K562 (cell line): ENCODE results near the gene COQ6. TPM values are rescaled to one million over a fixed set of nuclear protein-coding genes. Genes with fewer than 3 reads are reported as not detected.
A peak's percentile ranks its signal among the peaks of the same experiment; 100 is the strongest.

Source experiments
- ATAC-seq: fragments of 200-7000 bp; cut with Tn5 transposase; 3 replicates; pipeline ENCODE4 v1.9.1; 2020; ENCODE audit warnings: moderate library complexity
- Bru-seq: library from RNA; stranded (reverse); fragments of 400-500 nt; gene quantifications from one replicate; lab custom pipeline; 2021; lab: Mats Ljungman, UMichigan
- BruChase-seq, 2 experiments: library from RNA; stranded (reverse); fragments of 400-500 nt; gene quantifications; one replicate each; lab custom pipeline; 2021; lab: Mats Ljungman, UMichigan
- BruUV-seq: library from RNA; stranded (reverse); fragments of 400-500 nt; replicated peaks from 2 replicates; lab custom pipeline; 2021; lab: Mats Ljungman, UMichigan
- CTCF ChIA-PET: fragments of 300-600 bp; formaldehyde crosslinking; extraction: SDS; loops from one replicate; lab custom pipeline; 2021; ENCODE audit warnings: low intra/inter-chr PET ratio; lab: Yijun Ruan, JAX
- POLR2A ChIA-PET: fragments of 300-600, 350-650 bp; sonication (Branson Sonifier 250); formaldehyde crosslinking; extraction: SDS; loops from one replicate; lab custom pipeline; 2021; ENCODE audit warnings: antibody characterized with exemption, inconsistent platforms; lab: Yijun Ruan, JAX
- DNase-seq, 4 experiments: peaks; one replicate each; pipeline versions ENCODE4 v3.0.0 to v3.0.0-alpha.2; 2011 to 2018; ENCODE audit warnings: low spot score in 3 of 4, mixed read lengths in 3 of 4; ENCODE audit errors: extremely low read depth in 1 of 4
- FAIRE-seq: peaks from 2 replicates; lab custom pipeline; 2011; peaks lifted over from hg19 to GRCh38; lab: Jason Lieb, UNC
- H2AFZ ChIP-seq: 2 replicates; pipeline ENCODE4 v1.6.0; 2011; ENCODE audit warnings: low read depth, low read length, control low read depth, inconsistent platforms
- H3K27ac ChIP-seq: fragments of 200-600 bp; 3 replicates; pipeline ENCODE4 v1.8.0; 2011; ENCODE audit warnings: low read depth, mild to moderate bottlenecking, control low read depth, inconsistent platforms, low read length, moderate library complexity, mixed read lengths; ENCODE audit errors: extremely low read depth
- H3K27me3 ChIP-seq, 2 experiments: fragments of 300-600 bp in 1 of 2; 2 replicates in 1 of 2; 3 replicates in 1 of 2; pipeline versions ENCODE4 v1.6.0 to v1.8.0; 2011; ENCODE audit warnings: inconsistent platforms in 2 of 2, low read length in 2 of 2, mild to moderate bottlenecking in 1 of 2, mixed read lengths in 1 of 2, moderate library complexity in 1 of 2; ENCODE audit not compliant: control insufficient read depth in 2 of 2, insufficient read depth in 2 of 2
- H3K36me3 ChIP-seq: fragments of 300-600 bp; 3 replicates; pipeline ENCODE4 v1.8.0; 2011; ENCODE audit warnings: mild to moderate bottlenecking, low read length, inconsistent platforms; ENCODE audit not compliant: control insufficient read depth, insufficient read depth
- H3K4me1 ChIP-seq, 2 experiments: fragments of 200-600 bp in 1 of 2; replicated peaks in 1 of 2; 2 replicates in 1 of 2; 3 replicates in 1 of 2; pipeline versions ENCODE4 v1.5.1 to v1.8.0; 2011; ENCODE audit warnings: inconsistent platforms in 2 of 2, low read length in 2 of 2, mild to moderate bottlenecking in 1 of 2, mixed read lengths in 1 of 2, moderate library complexity in 1 of 2; ENCODE audit not compliant: control insufficient read depth in 2 of 2, insufficient read depth in 2 of 2
- H3K4me2 ChIP-seq: 2 replicates; pipeline ENCODE4 v1.6.1; 2011; ENCODE audit warnings: low read length, control low read depth, inconsistent platforms, mixed read lengths; ENCODE audit not compliant: insufficient read depth
- H3K4me3 ChIP-seq: fragments of 200-600 bp; sonication (generic), shearing (Covaris generic); 2 replicates; pipeline ENCODE4 v1.5.1; 2016; ENCODE audit warnings: control low read depth, inconsistent platforms
- H3K79me2 ChIP-seq: fragments of 200-600 bp; 3 replicates; pipeline ENCODE4 v1.8.0; 2011; ENCODE audit warnings: low read length, inconsistent platforms; ENCODE audit not compliant: control insufficient read depth, insufficient read depth
- H3K9ac ChIP-seq, 2 experiments: 2 replicates each; pipeline versions ENCODE4 v1.6.0 to v1.6.1; 2011; ENCODE audit warnings: low read depth in 2 of 2, low read length in 2 of 2, control low read depth in 1 of 2, inconsistent platforms in 1 of 2, mild to moderate bottlenecking in 1 of 2, mixed read lengths in 1 of 2; ENCODE audit not compliant: insufficient read depth in 1 of 2
- H3K9me1 ChIP-seq: one replicate; pipeline ENCODE4 v1.6.0; 2011; ENCODE audit warnings: inconsistent platforms, mild to moderate bottlenecking, low read length, moderate library complexity; ENCODE audit not compliant: control insufficient read depth, insufficient read depth
- H3K9me3 ChIP-seq: replicated peaks from 2 replicates; pipeline ENCODE4 v1.5.1; 2011; ENCODE audit warnings: low read depth, low read length, inconsistent platforms; ENCODE audit not compliant: control insufficient read depth, insufficient read depth
- H4K20me1 ChIP-seq: replicated peaks from 2 replicates; pipeline ENCODE4 v1.6.1; 2011; ENCODE audit warnings: low read length, inconsistent platforms, mixed read lengths; ENCODE audit not compliant: control insufficient read depth, insufficient read depth
- EHMT2 ChIP-seq: fragments of 450-650 bp; IDR thresholded peaks from 2 replicates; pipeline ENCODE4 v1.6.1; 2018; ENCODE audit warnings: antibody characterized with exemption
- EP400 ChIP-seq: fragments of 450-650 bp; IDR thresholded peaks from 2 replicates; pipeline ENCODE4 v1.6.1; 2017; ENCODE audit warnings: antibody characterized with exemption, mild to moderate bottlenecking, moderate library complexity
- MEIS2 ChIP-seq: fragments of 450-650 bp; IDR thresholded peaks from 2 replicates; pipeline ENCODE4 v1.6.1; 2014; ENCODE audit warnings: mild to moderate bottlenecking; ENCODE audit not compliant: partially characterized antibody
- POLR2A ChIP-seq: fragments of 450-650 bp; conservative IDR thresholded peaks from 2 replicates; pipeline ENCODE4 v1.6.1; 2016
- POLR2H ChIP-seq: IDR thresholded peaks from 2 replicates; pipeline ENCODE4 v1.6.1; 2016; ENCODE audit warnings: missing genetic modification characterization, low read depth, mild to moderate bottlenecking, control low read depth, missing compliant biosample characterization, moderate library complexity
- SIX5 ChIP-seq, 2 experiments: IDR thresholded peaks; 2 replicates each; pipeline ENCODE4 v1.6.1; 2011; ENCODE audit warnings: low read length in 2 of 2, borderline replicate concordance in 1 of 2, low read depth in 1 of 2, mild to moderate bottlenecking in 1 of 2, moderate library complexity in 1 of 2; ENCODE audit not compliant: insufficient read depth in 1 of 2
- SP1 ChIP-seq: sonication (generic); formaldehyde crosslinking; IDR thresholded peaks from 2 replicates; pipeline ENCODE4 v1.8.1; 2022; ENCODE audit warnings: mild to moderate bottlenecking, missing genetic modification reagents
- XRCC5 ChIP-seq: fragments of 200-400 bp; formaldehyde crosslinking; IDR thresholded peaks from 2 replicates; pipeline ENCODE4 v1.6.1; 2017; ENCODE audit warnings: low read depth, mild to moderate bottlenecking, low read length
- YY1 ChIP-seq, 3 experiments: IDR thresholded peaks; 2 replicates each; pipeline ENCODE4 v1.6.1; 2011; ENCODE audit warnings: low read length in 2 of 3, mild to moderate bottlenecking in 2 of 3, moderate library complexity in 2 of 3, borderline replicate concordance in 1 of 3, control low read depth in 1 of 3, low read depth in 1 of 3; ENCODE audit not compliant: insufficient read depth in 3 of 3, insufficient replicate concordance in 2 of 3, control insufficient read depth in 1 of 3, insufficient read length in 1 of 3; ENCODE audit errors: extremely low read depth in 1 of 3
- ZFP1 ChIP-seq: fragments of 450-650 bp; formaldehyde crosslinking; IDR thresholded peaks from 2 replicates; pipeline ENCODE4 v1.4.0; 2020; ENCODE audit warnings: mild to moderate bottlenecking, mixed read lengths
- ZNF217 ChIP-seq: sonication (generic); formaldehyde crosslinking; IDR thresholded peaks from 2 replicates; pipeline ENCODE4 v1.8.0; 2022; ENCODE audit warnings: mild to moderate bottlenecking, missing genetic modification reagents
- WGBS: fragments of 100-300 bp; shearing (Covaris generic); methylation state at CpG from one replicate; pipeline ENCODE4 v1.1.6; 2016; ENCODE audit warnings: low coverage, mixed read lengths; ENCODE audit not compliant: insufficient coverage; ENCODE audit errors: missing lambda C conversion rate; 5-methylcytosine and 5-hydroxymethylcytosine counted together
- in situ Hi-C: fragments of 300-500 bp; cut with MboI; formaldehyde crosslinking; loops from 4 replicates; pipeline ENCODE4 v1.15.0; 2018; ENCODE audit warnings: inconsistent platforms, mixed read lengths
- intact Hi-C: fragments of 100-400 bp; cut with micrococcal nuclease; formaldehyde crosslinking; loops from 2 replicates; pipeline ENCODE4 v1.14.2; 2022
- long read RNA-seq, 3 experiments: library from polyadenylated mRNA in 2 of 3; library from RNA in 1 of 3; unstranded in 2 of 3; stranded (forward) in 1 of 3; transcript quantifications; one replicate each; pipeline ENCODE4 v2.0.0, GENCODE V29; 2019 to 2022
- polyA minus RNA-seq, 3 experiments: library from RNA; depleted of rRNA, polyadenylated mRNA; stranded (reverse); fragments of >200 nt; gene quantifications; 2 replicates each; pipeline ENCODE4 v1.2.3, GENCODE V29; 2011
- polyA plus RNA-seq, 8 experiments: library from polyadenylated mRNA; depleted of rRNA in 4 of 8; stranded (reverse) in 5 of 8; unstranded in 3 of 8; fragments of >200 nt; fragmentation: Nextera tagmentation in 2 of 8; fragmentation: Illumina TruSeq in 1 of 8; extraction: Ambion mirVana in 2 of 8; extraction: Trizol in 1 of 8; gene quantifications; 2 replicates each; pipeline versions ENCODE4 v1.2.1 to v1.2.3, GENCODE V29; 2011 to 2014; ENCODE audit warnings: inconsistent platforms in 1 of 8, missing spikeins in 1 of 8
- total RNA-seq, 7 experiments: library from RNA; depleted of rRNA in 6 of 7; stranded (reverse); fragments of >200 nt in 6 of 7; fragmentation: Illumina TruSeq in 2 of 7; extraction: Trizol in 2 of 7; gene quantifications; 2 replicates each; pipeline versions ENCODE4 v1.2.1 to v1.2.3, GENCODE V29; 2011 to 2021; ENCODE audit warnings: low replicate concordance in 1 of 7

COQ6 gene
- 54.1 and 76.0 TPM in 2 replicates for total RNA-seq (2011; cell fraction: chromatin; rRNA removed; ENCODE audit: low replicate concordance)
- total RNA-seq (2011; cell fraction: nucleolus; rRNA removed): 47.1 and 51.7 TPM in 2 replicates
- total RNA-seq (2011; cell fraction: nucleoplasm; rRNA removed): 54.3 and 60.0 TPM in 2 replicates
- 11.2 and 12.2 TPM in 2 replicates for total RNA-seq (2014; rRNA removed)
- total RNA-seq (2014; rRNA removed; fragmentation: Illumina TruSeq; extraction: Trizol): 11.3 and 11.6 TPM in 2 replicates
- total RNA-seq (2015; rRNA removed; fragmentation: Illumina TruSeq; extraction: Trizol): 9.8 and 10.2 TPM in 2 replicates
- 11.7 and 12.9 TPM in 2 replicates for total RNA-seq (2021)
- polyA plus RNA-seq (2011; rRNA removed): 29.0 and 29.1 TPM in 2 replicates
- polyA plus RNA-seq (2011; cell fraction: cytosol; rRNA removed): 20.3 and 26.3 TPM in 2 replicates
- polyA plus RNA-seq (2011; cell fraction: nucleus; rRNA removed): 74.3 and 78.9 TPM in 2 replicates
- 9.9 and 14.4 TPM in 2 replicates for polyA plus RNA-seq (2012)
- polyA plus RNA-seq (2014; fragmentation: Illumina TruSeq; extraction: Trizol): 11.8 and 12.9 TPM in 2 replicates
- polyA plus RNA-seq (2014; fragmentation: Nextera tagmentation; extraction: Ambion mirVana): 1 to 10 TPM; 4.3 to 7.0 TPM
- 13.8 and 18.3 TPM in 2 replicates for polyA plus RNA-seq (2014; rRNA removed)
- 18.0 and 19.3 TPM in 2 replicates for polyA minus RNA-seq (2011; rRNA and poly(A)+ RNA removed)
- 5.4 and 8.4 TPM in 2 replicates for polyA minus RNA-seq (2011; cell fraction: cytosol; rRNA and poly(A)+ RNA removed)
- polyA minus RNA-seq (2011; cell fraction: nucleus; rRNA and poly(A)+ RNA removed): 19.1 and 30.2 TPM in 2 replicates
- Bru-seq, nascent RNA: percentile 63 among the genes with signal in this experiment
- percentile 70 among the genes with signal in this experiment for BruChase-seq, experiment 1, labeled RNA remaining after a 2-hour chase
- BruChase-seq, experiment 2, labeled RNA remaining after a 6-hour chase: percentile 71 among the genes with signal in this experiment
- long read RNA-seq, experiment 1, transcript COQ6-201 (12 exons, 2,118 nt): major isoform, 22 of 56 reads
- long read RNA-seq, experiment 1, partial matches to known transcripts: 15 of 56 reads
- long read RNA-seq, experiment 1, other reads (novel, unspliced or antisense): 17 of 56 reads
- long read RNA-seq, experiment 2, transcript COQ6-201 (12 exons, 2,118 nt): major isoform, 10 of 18 reads
- long read RNA-seq, experiment 2, partial matches to known transcripts: 4 of 18 reads
- long read RNA-seq, experiment 2, other reads (novel, unspliced or antisense): 4 of 18 reads
- long read RNA-seq, experiment 3, transcript COQ6-201 (12 exons, 2,118 nt): major isoform, 11 of 18 reads
- long read RNA-seq, experiment 3, partial matches to known transcripts: 1 of 18 reads
- long read RNA-seq, experiment 3, other reads (novel, unspliced or antisense): 5 of 18 reads

GRCh38 chr14:73949752-73950734 lies at the start of gene COQ6, which contains the start of gene FAM161B:
TSS of gene COQ6 (plus strand) at chr14:73950302. CDS start at chr14:73950333, 31 bp downstream.
TSS of gene FAM161B (minus strand) at chr14:73950094. CDS start at chr14:73950026, 68 bp downstream.
- under 1% methylated on average over 51 of the region's 70 CpGs for WGBS
- H3K9ac ChIP-seq: peak within 1 kb of the TSS; percentile 90 to 98
- peaks cover 8% of the 10 kb centered on the region; the same call in 2 of the 3 replicates for H3K79me2 ChIP-seq
- no peaks in the 10 kb centered on the region for H3K27me3 ChIP-seq
- peaks cover 0 to 3% of the 10 kb centered on the region in 2 experiments; a peak in 2 of 5 replicates for H3K4me1 ChIP-seq
- H3K9me1 ChIP-seq: peaks cover 3% of the 10 kb centered on the region
- intact Hi-C loops (loop anchor here (5.0 to 10.0 kb wide), 2 partner anchors 67 to 115 kb away; partner anchors contain the start of genes BBOF1 and ENTPD5), in situ Hi-C loops (no loop called here)
- no peaks in the 10 kb centered on the region for H4K20me1 ChIP-seq
- peak within 1 kb of the TSS; percentile 92 for H3K4me2 ChIP-seq
- no peaks in the 10 kb centered on the region for H3K9me3 ChIP-seq
- H3K4me3 ChIP-seq: peak within 1 kb of the TSS; percentile 64
- peak; percentile 76 to 95 (median 80) for DNase-seq
- no TSS peak for BruUV-seq
- CTCF ChIA-PET: no interaction called here
- H2AFZ ChIP-seq: peak within 1 kb of the TSS; percentile 99
- POLR2A ChIA-PET: interaction anchor here (0.9 kb wide), 2 partner anchors 15 to 346 kb away, joined by 3 read pairs; no protein-coding TSS in a partner anchor
- ATAC-seq: peak; percentile 96
- FAIRE-seq: peak; percentile 98
- H3K27ac ChIP-seq: peak within 1 kb of the TSS; percentile 94
- peaks cover 12% of the 10 kb centered on the region; the same call in 2 of the 3 replicates for H3K36me3 ChIP-seq
- TF ChIP-seq SP1 (peak; percentile 48; the same call in 1 of the 2 replicates), SIX5 (IDR thresholded peaks at IDR 0.05; ENCODE audit: borderline replicate concordance in 1 of 2, insufficient read depth in 1 of 2, low read depth in 1 of 2, low read length in 2 of 2) (no peak), POLR2H (tag) (peak; percentile 65; the same call in 1 of the 2 replicates), ZFP1 (no peak), EHMT2 (no peak), EP400 (peak; percentile 88), POLR2A (peak; percentile 96), MEIS2 (peak; percentile 48), ZNF217 (CRISPR knock-in tag) (no peak), XRCC5 (0 out of 2 replicates have a peak, but pooled peaks have one; percentile 17), YY1 (IDR thresholded peaks at IDR 0.05; ENCODE audit: borderline replicate concordance in 1 of 3, control insufficient read depth in 1 of 3, extremely low read depth in 1 of 3, insufficient read depth in 3 of 3, insufficient read length in 1 of 3, insufficient replicate concordance in 2 of 3, low read depth in 1 of 3, low read length in 2 of 3) (peak; percentile 58 to 91 (median 80))
